ENCODE measurements around the gene FAM153A.
"Not testable (repeated sequence)": the region's sequence is repeated elsewhere in the genome, so short reads cannot be mapped to it uniquely, and the experiment has no call there.

The FAM153A gene

DNA sequence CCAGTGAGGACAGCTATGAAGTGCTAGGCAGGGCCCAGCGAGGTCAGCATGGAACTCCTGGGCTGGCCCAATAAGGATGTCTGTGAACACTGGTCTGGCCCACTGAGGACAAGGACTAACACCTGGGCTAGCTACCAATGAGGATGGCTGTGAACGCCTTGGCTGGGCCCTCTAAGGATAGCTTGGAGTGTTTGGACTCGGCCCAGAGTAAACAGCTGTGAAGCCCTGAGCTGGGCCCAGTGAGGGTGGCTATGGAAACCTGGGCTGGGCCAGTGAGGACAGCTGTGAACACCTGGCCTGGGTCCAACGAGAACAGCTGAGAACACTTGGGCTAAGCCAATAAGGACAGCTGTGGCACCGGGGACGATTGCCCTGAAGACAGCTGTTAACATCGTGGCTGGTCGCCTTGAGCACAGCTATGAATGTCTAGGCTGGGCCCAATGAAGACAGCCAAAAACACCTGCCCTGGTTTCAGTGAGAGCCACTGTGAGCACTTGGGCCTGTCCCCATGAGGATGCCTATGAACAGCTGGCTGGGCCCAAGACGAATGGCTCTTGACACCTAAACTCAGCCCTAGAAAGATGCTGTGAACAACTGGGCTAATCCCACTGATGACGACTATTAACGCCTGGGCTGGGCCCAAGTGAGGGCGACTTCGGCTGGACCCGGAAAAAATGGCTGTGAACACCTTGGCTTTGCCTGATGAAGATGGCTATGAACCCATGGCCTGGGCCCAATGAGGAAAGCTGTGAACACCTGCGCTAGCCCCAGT lies 18.8 kb downstream of the FAM153A start:
- not testable (repeated sequence) for DNase-seq (ENCODE audit: low read depth); H3K4me3 ChIP-seq (ENCODE audit: low read depth, low read length)

DNA sequence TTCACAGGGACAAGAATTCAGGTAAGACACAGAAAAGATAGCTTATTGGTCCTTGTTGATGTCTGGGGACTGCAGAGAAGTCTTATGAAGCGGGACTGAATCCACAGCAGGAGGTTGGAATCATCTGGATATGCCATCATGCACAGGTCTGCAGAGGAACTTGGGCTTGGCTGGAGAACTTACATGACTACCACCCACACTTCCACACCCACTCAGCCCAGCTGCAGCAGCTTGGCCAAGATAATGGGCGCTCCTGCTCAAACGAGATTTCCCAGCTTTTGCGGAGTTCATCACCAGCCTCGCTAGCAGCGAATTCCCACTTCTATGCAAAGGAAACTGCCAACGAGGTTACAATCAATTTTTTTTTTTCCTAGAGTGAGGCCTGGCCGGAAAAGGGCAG lies 21.7 kb downstream of the FAM153A start:
- not testable (repeated sequence) for H3K4me3 ChIP-seq (ENCODE audit: low read depth, low read length); DNase-seq (ENCODE audit: low read depth)

DNA sequence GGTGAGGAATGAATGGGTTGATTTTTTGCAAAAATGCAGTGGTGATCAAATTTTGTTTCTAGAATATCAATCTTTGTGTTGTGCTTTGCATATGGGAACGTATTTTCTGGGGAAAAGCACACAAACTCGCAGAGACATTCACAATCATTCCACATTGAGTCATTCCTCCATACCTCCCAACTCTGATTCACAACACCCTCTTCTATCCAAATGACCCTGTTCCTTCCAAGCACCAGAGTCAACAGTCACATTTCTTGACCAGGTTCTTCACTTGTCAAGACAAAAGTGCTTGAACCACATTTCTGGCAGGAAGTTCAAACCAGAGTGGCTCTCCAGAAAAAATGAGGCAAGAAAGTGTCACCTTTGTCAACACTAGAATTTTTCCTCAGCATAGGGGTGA lies 35.3 kb downstream of the FAM153A start:
- not testable (repeated sequence) for H3K4me3 ChIP-seq (ENCODE audit: low read depth, low read length); DNase-seq (ENCODE audit: low read depth)

DNA sequence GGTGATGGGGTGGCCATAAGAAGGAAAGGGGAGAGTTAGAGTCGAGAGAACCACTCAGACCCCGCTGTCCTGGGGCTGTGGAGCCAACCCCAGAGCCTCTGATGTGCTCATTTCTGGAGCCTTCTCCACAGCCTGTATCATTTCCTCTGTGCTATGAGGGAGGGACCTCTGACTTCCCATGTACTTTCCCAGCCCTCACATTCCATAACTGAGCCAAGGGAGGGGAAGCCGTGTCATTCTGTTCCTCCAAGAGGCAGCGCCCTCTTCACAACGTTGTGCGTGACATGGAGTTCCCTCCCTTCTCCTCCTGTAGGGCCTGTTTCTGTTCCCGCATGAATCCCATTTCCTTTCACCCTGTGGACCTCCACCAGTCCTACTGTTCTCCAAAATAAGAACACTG lies 57.8 kb downstream of the FAM153A start:
- not testable (repeated sequence) for DNase-seq (ENCODE audit: low read depth); H3K4me3 ChIP-seq (ENCODE audit: low read depth, low read length)

DNA sequence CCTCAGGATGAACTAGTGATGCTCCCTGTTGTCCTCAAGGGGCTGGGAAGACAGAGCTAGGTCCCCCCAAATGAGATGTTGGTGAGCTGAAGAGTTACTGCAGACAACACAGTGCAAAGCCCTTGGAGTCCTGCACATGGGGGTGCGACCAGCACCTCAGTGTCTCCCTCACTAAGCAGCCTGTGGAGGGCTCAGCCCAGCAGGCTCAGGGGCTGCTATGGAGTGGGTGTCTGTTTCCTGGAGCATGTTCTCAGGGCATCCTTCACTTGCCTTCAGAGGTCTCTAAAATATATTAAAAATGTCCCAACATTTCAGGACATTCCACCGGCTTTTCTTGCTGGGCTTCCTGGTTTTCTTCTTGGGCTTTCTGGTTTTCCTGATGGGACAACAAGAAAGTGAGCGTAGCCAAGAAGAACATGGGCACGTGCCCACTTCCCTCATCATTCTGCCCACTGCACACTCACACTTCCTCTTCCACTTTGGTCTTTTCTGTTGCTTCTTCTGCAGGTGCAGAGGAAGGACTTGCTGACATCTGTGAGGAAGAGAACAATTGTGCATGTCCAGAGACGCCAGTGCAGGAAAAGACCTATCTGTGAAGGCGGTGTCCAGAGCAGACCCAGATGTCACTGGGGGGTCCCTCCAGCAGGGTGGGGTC lies 58.7 kb downstream of the FAM153A start:
- DNase-seq (ENCODE audit: low read depth); H3K4me3 ChIP-seq (ENCODE audit: low read depth, low read length): not testable (repeated sequence)

DNA sequence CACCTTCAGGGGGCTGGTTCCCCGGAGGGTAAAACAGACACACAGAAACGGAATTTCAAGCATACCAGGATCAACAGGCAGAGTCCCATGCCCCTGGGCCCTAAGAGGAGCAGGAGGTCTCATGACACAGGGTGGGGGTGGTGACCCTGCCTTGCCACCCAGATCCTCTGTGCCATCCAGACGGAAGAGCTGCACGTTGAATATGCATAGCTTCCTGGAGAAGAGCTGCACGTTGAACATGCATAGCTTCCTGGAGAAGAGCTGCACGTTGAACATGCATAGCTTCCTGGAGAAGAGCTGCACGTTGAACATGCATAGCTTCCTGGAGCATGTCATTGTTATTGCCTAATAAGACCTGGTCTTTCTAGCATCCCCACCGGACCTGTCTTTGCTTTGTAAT lies 59.9 kb downstream of the FAM153A start:
- H3K4me3 ChIP-seq (ENCODE audit: low read depth, low read length); DNase-seq (ENCODE audit: low read depth): not testable (repeated sequence)

DNA sequence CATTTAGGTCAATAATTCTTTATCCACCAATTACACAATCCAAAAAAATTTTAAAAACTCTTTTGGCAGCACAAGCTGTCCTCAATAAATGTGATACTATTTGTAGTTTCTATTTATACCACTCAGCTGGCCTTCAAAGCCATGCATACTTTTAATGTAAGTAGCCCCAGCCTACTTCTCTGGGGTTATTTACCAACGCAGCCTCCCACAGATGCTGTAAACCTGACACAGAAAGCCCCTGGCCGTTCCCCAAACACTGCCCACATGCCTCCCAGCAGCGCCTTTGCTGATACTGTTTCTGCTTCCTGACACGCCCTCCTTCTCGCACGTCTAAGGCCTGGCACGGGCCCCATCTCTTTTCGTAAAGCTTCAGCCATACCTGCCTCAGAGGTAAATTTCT lies 62.7 kb downstream of the FAM153A start:
- DNase-seq (ENCODE audit: low read depth); H3K4me3 ChIP-seq (ENCODE audit: low read depth, low read length): not testable (repeated sequence)

DNA sequence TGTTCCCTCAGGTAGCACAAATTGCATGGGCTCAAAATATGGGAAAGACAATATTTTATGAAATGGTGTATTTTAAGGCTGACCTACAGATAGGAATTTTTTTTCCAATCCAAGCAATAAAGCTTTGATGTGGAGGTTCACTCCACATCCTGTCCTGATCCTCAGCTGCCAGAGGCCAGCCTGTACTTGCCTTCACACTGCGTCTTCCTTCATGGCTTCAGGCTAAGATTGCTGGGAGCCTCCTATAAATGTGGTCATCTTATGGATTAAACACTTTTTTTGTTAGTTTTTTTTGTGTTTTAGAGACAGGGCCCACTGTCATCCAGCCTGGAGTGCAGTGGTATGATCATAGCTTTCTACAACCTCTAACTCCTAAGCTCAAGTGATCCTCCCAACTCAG lies 67.3 kb downstream of the FAM153A start:
- not testable (repeated sequence) for H3K4me3 ChIP-seq (ENCODE audit: low read depth, low read length); DNase-seq (ENCODE audit: low read depth)

DNA sequence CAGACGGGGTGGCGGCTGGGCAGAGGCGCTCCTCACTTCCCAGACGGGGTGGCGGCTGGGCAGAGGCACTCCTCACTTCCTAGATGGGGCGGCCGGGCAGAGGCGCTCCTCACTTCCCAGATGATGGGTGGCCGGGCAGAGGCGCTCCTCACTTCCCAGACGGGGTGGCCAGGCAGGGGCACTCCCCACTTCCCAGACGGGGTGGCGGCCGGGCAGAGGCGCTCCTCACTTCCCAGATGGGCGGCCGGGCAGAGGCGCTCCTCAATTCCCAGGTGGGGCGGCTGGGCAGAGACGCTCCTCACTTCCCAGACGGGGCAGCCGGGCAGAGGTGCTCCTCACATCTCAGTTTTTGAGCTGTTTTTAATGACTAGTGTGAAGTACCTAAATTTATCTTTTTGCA lies 86.6 kb downstream of the FAM153A start:
- not testable (repeated sequence) for H3K4me3 ChIP-seq (ENCODE audit: low read depth, low read length); DNase-seq (ENCODE audit: low read depth)

DNA sequence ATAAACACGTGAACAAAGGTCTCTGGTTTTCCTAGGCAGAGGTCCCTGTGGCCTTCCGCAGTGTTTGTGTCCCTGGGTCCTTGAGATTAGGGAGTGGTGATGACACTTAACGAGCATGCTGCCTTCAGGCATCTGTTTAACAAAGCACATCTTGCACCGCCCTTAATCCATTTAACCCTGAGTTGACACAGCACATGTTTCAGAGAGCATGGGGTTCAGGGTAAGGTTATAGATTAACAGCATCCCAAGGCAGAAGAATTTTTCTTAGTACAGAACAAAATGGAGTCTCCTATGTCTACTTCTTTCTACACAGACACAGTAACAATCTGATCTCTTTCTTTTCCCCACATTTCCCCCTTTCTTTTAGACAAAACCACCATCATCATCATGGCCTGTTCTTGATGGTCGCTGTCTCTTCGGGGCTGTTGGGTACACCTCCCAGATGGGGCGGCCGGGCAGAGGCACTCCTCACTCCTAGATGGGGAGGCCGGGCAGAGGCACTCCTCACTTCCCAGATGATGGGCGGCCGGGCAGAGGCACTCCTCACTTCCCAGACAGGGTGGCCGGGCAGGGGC lies 87.3 kb downstream of the FAM153A start:
- not testable (repeated sequence) for H3K4me3 ChIP-seq (ENCODE audit: low read depth, low read length); DNase-seq (ENCODE audit: low read depth)

DNA sequence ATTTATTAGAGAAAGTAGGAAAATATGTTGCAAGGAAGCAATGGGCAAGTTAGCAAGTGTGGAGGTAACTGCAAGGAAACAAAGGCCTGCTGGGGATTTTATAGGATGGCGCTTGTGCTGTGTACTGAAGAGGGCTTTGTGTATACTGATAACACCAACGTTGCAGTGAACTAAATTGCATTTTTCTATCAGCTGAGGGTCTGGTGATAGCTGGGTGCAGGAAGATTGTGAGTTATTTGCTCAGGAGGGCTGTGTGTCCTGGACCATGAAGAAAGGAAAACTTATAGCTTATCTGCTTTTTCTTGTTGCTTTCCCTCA lies 88.2 kb downstream of the FAM153A start:
- not testable (repeated sequence) for H3K4me3 ChIP-seq (ENCODE audit: low read depth, low read length); DNase-seq (ENCODE audit: low read depth)

DNA sequence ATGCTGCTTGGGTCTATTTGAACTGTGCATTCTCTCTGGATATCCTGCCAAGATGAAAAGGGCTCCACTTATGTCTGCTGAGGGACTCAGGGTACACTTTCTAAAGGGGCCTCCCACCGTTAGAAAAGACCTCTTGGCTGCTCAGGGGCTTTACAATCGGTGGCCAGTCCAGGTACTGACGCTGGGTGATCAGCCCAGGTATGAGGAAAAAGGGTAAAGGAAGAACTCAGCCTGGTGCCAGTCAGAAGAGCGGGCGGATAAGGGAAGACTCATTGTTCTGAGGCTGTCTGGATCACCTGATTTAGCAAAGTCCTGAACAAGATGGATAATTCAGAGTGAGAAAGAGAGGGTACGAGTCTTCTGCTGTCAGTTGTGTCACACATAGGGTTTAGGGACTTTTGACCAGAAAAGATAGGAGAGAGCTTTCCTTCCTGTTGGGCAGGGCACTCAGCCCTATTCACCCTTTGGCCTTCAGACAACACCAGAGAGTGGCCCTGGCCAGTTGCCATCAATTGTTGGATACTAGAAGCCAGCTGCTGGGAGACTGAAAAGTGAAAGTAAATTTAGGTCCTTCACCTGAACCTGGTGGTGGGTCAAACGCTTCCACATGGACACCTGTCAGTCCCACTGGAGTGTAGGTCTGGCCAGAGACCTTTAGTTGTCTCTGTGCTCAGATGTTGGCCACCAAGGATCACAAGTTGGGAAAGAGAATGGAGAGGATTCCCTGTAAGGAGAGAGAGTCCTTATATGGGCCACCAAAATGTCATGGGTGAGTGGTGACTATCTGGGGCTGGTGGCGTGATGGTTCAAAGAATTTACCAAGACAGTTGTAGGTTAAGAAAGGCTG lies 88.8 kb downstream of the FAM153A start:
- DNase-seq (ENCODE audit: low read depth); H3K4me3 ChIP-seq (ENCODE audit: low read depth, low read length): not testable (repeated sequence)

DNA sequence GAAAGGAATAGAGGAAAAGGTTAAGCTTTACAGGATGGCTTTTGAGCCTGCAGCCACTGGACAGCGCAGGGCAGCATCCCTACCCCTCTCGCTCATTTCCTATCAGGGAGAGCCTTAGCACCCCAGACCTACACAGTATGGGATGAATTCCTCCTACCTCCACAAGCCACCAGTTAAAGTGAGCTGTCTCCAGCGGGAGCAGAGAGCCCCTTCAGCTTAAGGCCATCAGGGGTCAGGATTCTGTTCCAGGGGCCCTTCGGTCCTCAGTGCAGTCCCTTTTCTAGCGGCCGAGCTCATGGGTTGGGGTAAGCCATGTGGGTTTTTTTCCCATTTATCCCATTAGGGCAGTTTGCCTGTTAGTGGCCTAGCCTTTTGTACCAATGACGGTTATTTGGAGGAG lies 89.7 kb downstream of the FAM153A start:
- not testable (repeated sequence) for H3K4me3 ChIP-seq (ENCODE audit: low read depth, low read length); DNase-seq (ENCODE audit: low read depth)

DNA sequence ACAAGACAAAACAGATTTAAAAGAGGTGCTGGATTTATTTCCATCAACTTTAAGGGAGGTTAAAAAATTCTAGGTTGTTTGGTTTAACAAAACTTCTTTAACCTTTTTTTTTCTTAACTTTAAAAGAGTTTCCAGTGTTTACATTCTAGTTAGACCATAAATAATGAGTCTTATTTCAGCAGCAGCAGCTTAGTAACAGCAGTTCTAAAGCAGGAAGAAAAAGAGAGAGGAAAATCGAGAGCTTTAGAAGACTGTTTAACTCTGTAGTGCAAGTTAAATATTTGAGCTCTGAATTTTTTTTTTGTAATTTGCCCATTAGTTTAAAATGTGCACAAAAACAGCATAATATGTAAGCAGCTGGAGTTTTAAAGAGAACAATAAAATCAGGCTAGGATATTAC lies 90.2 kb downstream of the FAM153A start:
- not testable (repeated sequence) for DNase-seq (ENCODE audit: low read depth); H3K4me3 ChIP-seq (ENCODE audit: low read depth, low read length)

DNA sequence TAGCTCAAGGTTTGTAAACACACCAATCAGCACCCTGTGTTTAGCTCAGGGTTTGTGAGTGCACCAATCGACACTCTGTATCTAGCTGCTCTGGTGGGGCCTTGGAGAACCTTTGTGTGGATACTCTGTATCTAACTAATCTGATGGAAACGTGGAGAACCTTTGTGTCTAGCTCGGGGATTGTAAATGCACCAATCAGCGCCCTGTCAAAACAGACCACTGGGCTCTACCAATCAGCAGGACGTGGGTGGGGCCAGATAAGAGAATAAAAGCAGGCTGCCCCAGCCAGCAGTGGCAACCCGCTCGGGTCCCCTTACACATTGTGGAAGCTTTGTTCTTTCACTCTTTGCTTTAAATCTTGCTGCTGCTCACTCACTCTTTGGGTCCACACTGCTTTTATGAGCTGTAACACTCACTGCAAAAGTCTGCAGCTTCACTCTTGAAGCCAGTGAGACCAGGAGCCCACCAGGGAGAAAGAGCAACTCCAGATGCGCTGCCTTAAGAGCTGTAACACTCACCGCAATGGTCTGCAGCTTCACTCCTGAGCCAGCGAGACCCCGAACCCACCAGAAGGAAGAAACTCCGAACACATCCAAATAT lies 93.6 kb downstream of the FAM153A start:
- not testable (repeated sequence) for DNase-seq (ENCODE audit: low read depth); H3K4me3 ChIP-seq (ENCODE audit: low read depth, low read length)

DNA sequence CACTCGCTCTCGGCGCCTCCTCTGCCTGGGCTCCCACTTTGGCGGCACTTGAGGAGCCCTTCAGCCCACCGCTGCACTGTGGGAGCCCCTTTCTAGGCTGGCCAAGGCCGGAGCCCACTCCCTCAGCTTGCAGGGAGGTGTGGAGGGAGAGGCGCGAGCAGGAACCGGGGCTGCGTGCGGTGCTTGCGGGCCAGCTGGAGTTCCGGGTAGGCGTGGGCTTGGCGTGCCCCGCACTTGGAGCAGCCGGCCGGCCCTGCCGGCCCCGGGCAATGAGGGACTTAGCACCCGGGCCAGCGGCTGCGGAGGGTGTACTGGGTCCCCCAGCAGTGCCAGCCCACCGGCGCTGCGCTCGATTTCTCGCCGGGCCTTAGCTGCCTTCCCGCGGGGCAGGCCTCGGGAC lies 94.6 kb downstream of the FAM153A start:
- H3K4me3 ChIP-seq (ENCODE audit: low read depth, low read length); DNase-seq (ENCODE audit: low read depth): not testable (repeated sequence)

DNA sequence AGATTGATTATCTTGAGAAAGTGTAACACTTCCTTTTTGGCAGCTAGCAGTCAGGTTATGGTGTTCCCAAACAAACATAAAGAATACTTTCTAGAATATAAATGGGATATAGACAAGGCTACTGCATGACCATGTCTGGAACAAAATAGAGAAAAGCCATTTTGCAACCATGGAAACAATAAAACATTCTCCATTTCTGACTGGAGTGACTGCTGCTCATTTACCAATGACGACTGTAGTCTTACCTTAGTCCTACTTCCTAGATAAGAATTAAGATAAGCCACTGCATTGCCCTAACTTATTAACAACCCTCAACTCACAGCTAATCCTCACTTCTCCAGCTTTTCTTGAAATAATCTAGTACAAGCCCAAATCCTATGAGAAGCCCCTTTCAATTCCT lies 100.8 kb downstream of the FAM153A start:
- DNase-seq (ENCODE audit: low read depth); H3K4me3 ChIP-seq (ENCODE audit: low read depth, low read length): not testable (repeated sequence)
